GM12878 (cell line): ENCODE data around the gene RIN2. TPM values are rescaled to one million over a fixed set of nuclear protein-coding genes. Genes with fewer than 3 reads are reported as not detected.

ENCODE experiments used
- ATAC-seq: fragments of 200-7000 bp; cut with Tn5 transposase; 3 replicates; pipeline ENCODE4 v1.9.1; 2020; ENCODE audit warnings: mild to moderate bottlenecking, moderate library complexity
- BruUV-seq: library from RNA; stranded (reverse); fragments of 400-500 nt; replicated peaks from 2 replicates; lab custom pipeline; 2021; lab: Mats Ljungman, UMichigan
- CTCF ChIA-PET: fragments of 300-600 bp; sonication (Branson Sonifier 250); formaldehyde crosslinking; extraction: SDS; loops from one replicate; lab custom pipeline; 2021; ENCODE audit warnings: inconsistent platforms; lab: Yijun Ruan, JAX
- POLR2A ChIA-PET: fragments of 350-600 bp; formaldehyde crosslinking; extraction: SDS; loops from one replicate; lab custom pipeline; 2021; ENCODE audit warnings: inconsistent platforms; lab: Charles Lee
- RAD21 ChIA-PET: fragments of 300-600 bp; sonication (Branson Sonifier 250); formaldehyde crosslinking; loops from one replicate; lab custom pipeline; 2023; ENCODE audit warnings: antibody characterized with exemption; ENCODE audit not compliant: unreplicated experiment; lab: Charles Lee
- SMC1A ChIA-PET: fragments of 300-600 bp; sonication (Branson Sonifier 250); formaldehyde crosslinking; loops from one replicate; lab custom pipeline; 2023; ENCODE audit not compliant: unreplicated experiment, uncharacterized antibody; lab: Charles Lee
- DNase-seq: peaks from one replicate; pipeline ENCODE4 v3.0.0-alpha.2; 2011; ENCODE audit warnings: low read depth, low spot score
- FAIRE-seq: peaks from 3 replicates; lab custom pipeline; 2011; peaks lifted over from hg19 to GRCh38; lab: Jason Lieb, UNC
- H2AFZ ChIP-seq: 2 replicates; pipeline ENCODE4 v1.6.0; 2011; ENCODE audit warnings: low read depth, low read length, control low read depth; ENCODE audit not compliant: control insufficient read depth
- H3K27ac ChIP-seq: 2 replicates; pipeline ENCODE4 v1.5.1; 2011; ENCODE audit warnings: control low read depth; ENCODE audit not compliant: control insufficient read depth, insufficient read depth
- H3K27me3 ChIP-seq, 2 experiments: replicated peaks in 1 of 2; 2 replicates each; pipeline versions ENCODE4 v1.6.0 to v1.6.1; 2011; ENCODE audit warnings: low read length in 1 of 2; ENCODE audit not compliant: control insufficient read depth in 2 of 2, insufficient read depth in 2 of 2
- H3K36me3 ChIP-seq, 2 experiments: 2 replicates each; pipeline ENCODE4 v1.5.1; 2011; ENCODE audit warnings: low read length in 1 of 2; ENCODE audit not compliant: control insufficient read depth in 2 of 2, insufficient read depth in 2 of 2
- H3K4me1 ChIP-seq: 2 replicates; pipeline ENCODE4 v1.6.1; 2011; ENCODE audit warnings: mild to moderate bottlenecking, low read length, moderate library complexity, mixed read lengths; ENCODE audit not compliant: control insufficient read depth, insufficient read depth
- H3K4me2 ChIP-seq: 2 replicates; pipeline ENCODE4 v1.6.0; 2011; ENCODE audit warnings: control low read depth; ENCODE audit not compliant: control insufficient read depth, insufficient read depth
- H3K4me3 ChIP-seq: fragments of 200-600 bp; sonication (generic); 2 replicates; pipeline ENCODE4 v1.5.1; 2016
- H3K79me2 ChIP-seq: 2 replicates; pipeline ENCODE4 v1.6.0; 2011; ENCODE audit warnings: low read length; ENCODE audit not compliant: control insufficient read depth, insufficient read depth
- H3K9ac ChIP-seq: 2 replicates; pipeline ENCODE4 v1.8.0; 2011; ENCODE audit warnings: low read length, control low read depth, mixed read lengths; ENCODE audit not compliant: control insufficient read depth, insufficient read depth
- H3K9me3 ChIP-seq: replicated peaks from 3 replicates; pipeline ENCODE4 v1.5.1; 2011; ENCODE audit warnings: mild to moderate bottlenecking, low read length; ENCODE audit not compliant: control insufficient read depth, insufficient read depth
- H4K20me1 ChIP-seq: 2 replicates; pipeline ENCODE4 v1.6.0; 2011; ENCODE audit not compliant: control insufficient read depth, insufficient read depth
- CEBPB ChIP-seq, 2 experiments: fragments of 150-350 bp in 1 of 2; IDR thresholded peaks; 2 replicates each; pipeline ENCODE4 v1.6.1; 2012 to 2014; ENCODE audit warnings: low read depth in 2 of 2, low read length in 2 of 2, borderline replicate concordance in 1 of 2, inconsistent platforms in 1 of 2
- CHD4 ChIP-seq: fragments of 200-600 bp; sonication (generic); IDR thresholded peaks from 2 replicates; pipeline ENCODE4 v1.6.1; 2016; ENCODE audit warnings: mild to moderate bottlenecking
- CREB1 ChIP-seq: IDR thresholded peaks from 2 replicates; pipeline ENCODE4 v1.6.1; 2012; ENCODE audit warnings: low read depth, mild to moderate bottlenecking, inconsistent platforms
- EZH2 ChIP-seq: IDR thresholded peaks from 2 replicates; pipeline ENCODE4 v1.6.1; 2012; ENCODE audit warnings: low read depth, mild to moderate bottlenecking, control low read depth, inconsistent platforms, low read length, borderline replicate concordance; ENCODE audit not compliant: control insufficient read depth
- FOXM1 ChIP-seq: IDR thresholded peaks from 2 replicates; pipeline ENCODE4 v1.6.1; 2012; ENCODE audit warnings: low read depth, mild to moderate bottlenecking, inconsistent platforms, low read length, moderate library complexity
- GATAD2B ChIP-seq: fragments of 450-650 bp; conservative IDR thresholded peaks from 2 replicates; pipeline ENCODE4 v1.6.1; 2017; ENCODE audit warnings: low read depth, mild to moderate bottlenecking, moderate library complexity
- HDGF ChIP-seq: fragments of 450-650 bp; IDR thresholded peaks from 2 replicates; pipeline ENCODE4 v1.6.1; 2016; ENCODE audit warnings: antibody characterized with exemption
- KLF5 ChIP-seq: fragments of 450-650 bp; IDR thresholded peaks from 2 replicates; pipeline ENCODE4 v1.6.1; 2014; ENCODE audit warnings: mild to moderate bottlenecking; ENCODE audit not compliant: partially characterized antibody
- NBN ChIP-seq: fragments of 450-650 bp; IDR thresholded peaks from 2 replicates; pipeline ENCODE4 v1.6.1; 2016
- RELA ChIP-seq: fragments of 450-650 bp; IDR thresholded peaks from 2 replicates; pipeline ENCODE4 v1.8.0; 2014; ENCODE audit warnings: borderline replicate concordance; ENCODE audit not compliant: partially characterized antibody
- ZBTB4 ChIP-seq: fragments of 450-650 bp; formaldehyde crosslinking; IDR thresholded peaks from 2 replicates; pipeline ENCODE4 v1.4.0; 2022; ENCODE audit warnings: mild to moderate bottlenecking, moderate library complexity
- ZZZ3 ChIP-seq: IDR thresholded peaks from 2 replicates; pipeline ENCODE4 v1.6.1; 2011; ENCODE audit warnings: low read depth; ENCODE audit not compliant: control insufficient read depth, insufficient read length
- WGBS: methylation state at CpG from one replicate; pipeline ENCODE4 v1.1.6; 2016; ENCODE audit warnings: low lambda C conversion rate; ENCODE audit not compliant: insufficient replicate concordance, insufficient coverage; ENCODE audit errors: missing lambda C conversion rate; 5-methylcytosine and 5-hydroxymethylcytosine counted together
- in situ Hi-C: fragments of 300-500 bp; cut with MboI; formaldehyde crosslinking; loops from 9 replicates; pipeline ENCODE4 v1.14.3; 2018; ENCODE audit warnings: mixed read lengths
- intact Hi-C: fragments of 100-400 bp; cut with micrococcal nuclease; formaldehyde crosslinking; loops from one replicate; pipeline ENCODE4 v1.14.2; 2022; ENCODE audit not compliant: unreplicated experiment
- polyA plus RNA-seq, 11 experiments: library from polyadenylated mRNA; depleted of rRNA in 4 of 11; unstranded in 6 of 11; stranded (reverse) in 5 of 11; fragments of >200 nt; fragmentation: Nextera tagmentation in 4 of 11; fragmentation: Illumina TruSeq in 1 of 11; extraction: Ambion mirVana in 4 of 11; extraction: Trizol in 1 of 11; gene quantifications; 1 replicate in 1 of 11; 2 replicates in 10 of 11; pipeline versions ENCODE4 v1.2.1 to v1.2.3, GENCODE V29; 2011 to 2016; ENCODE audit warnings: inconsistent platforms in 2 of 11, missing spikeins in 2 of 11, low read depth in 1 of 11
- total RNA-seq, 4 experiments: library from RNA; depleted of rRNA in 3 of 4; stranded (reverse); fragments of >200 nt in 3 of 4; fragmentation: Illumina TruSeq in 1 of 4; extraction: Trizol in 1 of 4; gene quantifications; 2 replicates each; pipeline versions ENCODE4 v1.2.1 to v1.2.3, GENCODE V29; 2013 to 2021
- TF ChIP-seq, protein P1 (sequence below): fragments of 450-650 bp; formaldehyde crosslinking; IDR thresholded peaks from 2 replicates; pipeline ENCODE4 v1.4.0; 2020; ENCODE audit warnings: mild to moderate bottlenecking, moderate library complexity
- TF ChIP-seq, protein P2 (sequence below): fragments of 450-650 bp; IDR thresholded peaks from 2 replicates; pipeline ENCODE4 v1.6.1; 2017; ENCODE audit warnings: mild to moderate bottlenecking, moderate library complexity

The RIN2 gene
- total and polyA plus RNA-seq, 10 of the 15 experiments (the other 5 are each of a cell fraction or from before 2014, with no cell fraction given), result 0.68 to 8.5 (median 4.5) TPM

GRCh38 chr20:19773471-19773870 is 15.4 kb downstream of the RIN2 start:
- H3K36me3 ChIP-seq, result no peaks in the 10 kb centered on the region
- H3K9me3 ChIP-seq, result no peaks in the 10 kb centered on the region
- no peaks in the 10 kb centered on the region for H3K79me2 ChIP-seq
- no peak overlapping the region for H2AFZ ChIP-seq
- SMC1A ChIA-PET, result interaction anchor here (1.1 to 1.4 kb wide), 4 partner anchors 20 to 79 kb away, joined by 3 to 4 read pairs (median 4); no protein-coding TSS in a partner anchor
- FAIRE-seq (no peak), DNase-seq (no peak), ATAC-seq (no peak)
- in situ Hi-C loops (no loop called here), intact Hi-C loops (no loop called here)
- H3K27me3 ChIP-seq, result peaks cover 1 to 3% of the 10 kb centered on the region in 2 experiments
- no peak overlapping the region for H3K9ac ChIP-seq
- H4K20me1 ChIP-seq, result no peaks in the 10 kb centered on the region
- CTCF ChIA-PET, result interaction anchor here (1.1 to 1.5 kb wide), 2 partner anchors 80 to 307 kb away, joined by 3 to 4 read pairs; no protein-coding TSS in a partner anchor
- WGBS, result 33% methylated on average over 4 of the region's 4 CpGs
- H3K4me1 ChIP-seq, result no peaks in the 10 kb centered on the region
- H3K4me3 ChIP-seq, result no peak overlapping the region
- BruUV-seq, result no TSS peak
- POLR2A ChIA-PET, result no interaction called here
- H3K27ac ChIP-seq, result no peak overlapping the region
- no peak overlapping the region for H3K4me2 ChIP-seq
- RAD21 ChIA-PET, result no interaction called here
- no peak for TF ChIP-seq CHD4
- TF ChIP-seq FOXM1, result no peak
- no peak for TF ChIP-seq NBN
- TF ChIP-seq, protein P1, sequence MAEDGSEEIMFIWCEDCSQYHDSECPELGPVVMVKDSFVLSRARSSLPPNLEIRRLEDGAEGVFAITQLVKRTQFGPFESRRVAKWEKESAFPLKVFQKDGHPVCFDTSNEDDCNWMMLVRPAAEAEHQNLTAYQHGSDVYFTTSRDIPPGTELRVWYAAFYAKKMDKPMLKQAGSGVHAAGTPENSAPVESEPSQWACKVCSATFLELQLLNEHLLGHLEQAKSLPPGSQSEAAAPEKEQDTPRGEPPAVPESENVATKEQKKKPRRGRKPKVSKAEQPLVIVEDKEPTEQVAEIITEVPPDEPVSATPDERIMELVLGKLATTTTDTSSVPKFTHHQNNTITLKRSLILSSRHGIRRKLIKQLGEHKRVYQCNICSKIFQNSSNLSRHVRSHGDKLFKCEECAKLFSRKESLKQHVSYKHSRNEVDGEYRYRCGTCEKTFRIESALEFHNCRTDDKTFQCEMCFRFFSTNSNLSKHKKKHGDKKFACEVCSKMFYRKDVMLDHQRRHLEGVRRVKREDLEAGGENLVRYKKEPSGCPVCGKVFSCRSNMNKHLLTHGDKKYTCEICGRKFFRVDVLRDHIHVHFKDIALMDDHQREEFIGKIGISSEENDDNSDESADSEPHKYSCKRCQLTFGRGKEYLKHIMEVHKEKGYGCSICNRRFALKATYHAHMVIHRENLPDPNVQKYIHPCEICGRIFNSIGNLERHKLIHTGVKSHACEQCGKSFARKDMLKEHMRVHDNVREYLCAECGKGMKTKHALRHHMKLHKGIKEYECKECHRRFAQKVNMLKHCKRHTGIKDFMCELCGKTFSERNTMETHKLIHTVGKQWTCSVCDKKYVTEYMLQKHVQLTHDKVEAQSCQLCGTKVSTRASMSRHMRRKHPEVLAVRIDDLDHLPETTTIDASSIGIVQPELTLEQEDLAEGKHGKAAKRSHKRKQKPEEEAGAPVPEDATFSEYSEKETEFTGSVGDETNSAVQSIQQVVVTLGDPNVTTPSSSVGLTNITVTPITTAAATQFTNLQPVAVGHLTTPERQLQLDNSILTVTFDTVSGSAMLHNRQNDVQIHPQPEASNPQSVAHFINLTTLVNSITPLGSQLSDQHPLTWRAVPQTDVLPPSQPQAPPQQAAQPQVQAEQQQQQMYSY (CRISPR knock-in tag), result no peak
- no peak for TF ChIP-seq RELA
- no peak for TF ChIP-seq CREB1
- no peak for TF ChIP-seq EZH2
- TF ChIP-seq, protein P2, sequence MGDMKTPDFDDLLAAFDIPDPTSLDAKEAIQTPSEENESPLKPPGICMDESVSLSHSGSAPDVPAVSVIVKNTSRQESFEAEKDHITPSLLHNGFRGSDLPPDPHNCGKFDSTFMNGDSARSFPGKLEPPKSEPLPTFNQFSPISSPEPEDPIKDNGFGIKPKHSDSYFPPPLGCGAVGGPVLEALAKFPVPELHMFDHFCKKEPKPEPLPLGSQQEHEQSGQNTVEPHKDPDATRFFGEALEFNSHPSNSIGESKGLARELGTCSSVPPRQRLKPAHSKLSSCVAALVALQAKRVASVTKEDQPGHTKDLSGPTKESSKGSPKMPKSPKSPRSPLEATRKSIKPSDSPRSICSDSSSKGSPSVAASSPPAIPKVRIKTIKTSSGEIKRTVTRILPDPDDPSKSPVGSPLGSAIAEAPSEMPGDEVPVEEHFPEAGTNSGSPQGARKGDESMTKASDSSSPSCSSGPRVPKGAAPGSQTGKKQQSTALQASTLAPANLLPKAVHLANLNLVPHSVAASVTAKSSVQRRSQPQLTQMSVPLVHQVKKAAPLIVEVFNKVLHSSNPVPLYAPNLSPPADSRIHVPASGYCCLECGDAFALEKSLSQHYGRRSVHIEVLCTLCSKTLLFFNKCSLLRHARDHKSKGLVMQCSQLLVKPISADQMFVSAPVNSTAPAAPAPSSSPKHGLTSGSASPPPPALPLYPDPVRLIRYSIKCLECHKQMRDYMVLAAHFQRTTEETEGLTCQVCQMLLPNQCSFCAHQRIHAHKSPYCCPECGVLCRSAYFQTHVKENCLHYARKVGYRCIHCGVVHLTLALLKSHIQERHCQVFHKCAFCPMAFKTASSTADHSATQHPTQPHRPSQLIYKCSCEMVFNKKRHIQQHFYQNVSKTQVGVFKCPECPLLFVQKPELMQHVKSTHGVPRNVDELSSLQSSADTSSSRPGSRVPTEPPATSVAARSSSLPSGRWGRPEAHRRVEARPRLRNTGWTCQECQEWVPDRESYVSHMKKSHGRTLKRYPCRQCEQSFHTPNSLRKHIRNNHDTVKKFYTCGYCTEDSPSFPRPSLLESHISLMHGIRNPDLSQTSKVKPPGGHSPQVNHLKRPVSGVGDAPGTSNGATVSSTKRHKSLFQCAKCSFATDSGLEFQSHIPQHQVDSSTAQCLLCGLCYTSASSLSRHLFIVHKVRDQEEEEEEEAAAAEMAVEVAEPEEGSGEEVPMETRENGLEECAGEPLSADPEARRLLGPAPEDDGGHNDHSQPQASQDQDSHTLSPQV, result no peak
- no peak for TF ChIP-seq ZBTB4
- no peak for TF ChIP-seq HDGF
- TF ChIP-seq GATAD2B, result no peak
- TF ChIP-seq KLF5, result no peak
- no peak for TF ChIP-seq CEBPB (IDR thresholded peaks at IDR 0.05; ENCODE audit: borderline replicate concordance in 1 of 2, low read depth in 2 of 2, low read length in 2 of 2)
- no peak for TF ChIP-seq ZZZ3
